Heart left ventricle (tissue), 16 donors: ENCODE data around the gene ZDHHC22. TPM values are rescaled to one million over a fixed set of nuclear protein-coding genes. Genes with fewer than 3 reads are reported as not detected.

Experiments
- ATAC-seq, 4 donors: fragments of 200-7000 bp; cut with Tn5 transposase; one replicate each; pipeline ENCODE4 v1.9.1; 2020 to 2022; ENCODE audit warnings: moderate library complexity in 4 of 4, mild to moderate bottlenecking in 3 of 4, moderate number of reproducible peaks in 1 of 4
- DNase-seq, 5 donors: peaks; one replicate each; pipeline ENCODE4 v3.0.0-alpha.2; 2020
- H3K27ac ChIP-seq, 12 donors: fragments of 200-600 bp; sonication (generic) in 4 of 12; one replicate each; pipeline versions ENCODE4 v1.5.0 to v1.8.0; 2016 to 2022; ENCODE audit warnings: mild to moderate bottlenecking in 2 of 12
- H3K27me3 ChIP-seq, 9 donors: fragments of 200-600 bp; sonication (generic) in 2 of 9; one replicate each; pipeline versions ENCODE4 v1.5.1 to v1.8.0; 2016 to 2022; ENCODE audit warnings: mild to moderate bottlenecking in 3 of 9
- H3K36me3 ChIP-seq, 9 donors: fragments of 200-600 bp; sonication (generic) in 2 of 9; one replicate each; pipeline versions ENCODE4 v1.5.0 to v1.8.0; 2018 to 2022; ENCODE audit warnings: mild to moderate bottlenecking in 2 of 9
- H3K4me1 ChIP-seq, 12 donors: fragments of 200-600 bp; sonication (generic) in 4 of 12; one replicate each; pipeline versions ENCODE4 v1.5.0 to v1.8.0; 2016 to 2022; ENCODE audit warnings: mild to moderate bottlenecking in 3 of 12
- H3K4me3 ChIP-seq, 12 donors: fragments of 200-600 bp; sonication (generic) in 4 of 12; one replicate each; pipeline versions ENCODE4 v1.5.0 to v1.8.0; 2017 to 2022; ENCODE audit warnings: mild to moderate bottlenecking in 9 of 12, moderate library complexity in 4 of 12
- H3K9me3 ChIP-seq, 12 donors: fragments of 200-600 bp; sonication (generic) in 4 of 12; one replicate each; pipeline versions ENCODE4 v1.5.0 to v1.8.0; 2016 to 2022; ENCODE audit warnings: mild to moderate bottlenecking in 1 of 12
- CTCF ChIP-seq, 12 donors: fragments of 200-600 bp; sonication (generic) in 4 of 12; IDR thresholded peaks; one replicate each; pipeline versions ENCODE4 v1.5.0 to v1.8.0; 2018 to 2022; ENCODE audit warnings: antibody characterized with exemption in 12 of 12, mild to moderate bottlenecking in 5 of 12
- POLR2A ChIP-seq, 2 donors: fragments of 450-650 bp; IDR thresholded peaks; one replicate each; pipeline ENCODE4 v1.6.1; 2017; ENCODE audit warnings: antibody characterized with exemption in 2 of 2, mild to moderate bottlenecking in 2 of 2, moderate library complexity in 2 of 2
- WGBS, 4 donors: extraction: QIAGEN DNeasy Blood & Tissue Kit in 2 of 4; methylation state at CpG; one replicate each; pipeline versions ENCODE4 v1.1.5 to v1.1.7; 2013 to 2018; 5-methylcytosine and 5-hydroxymethylcytosine counted together
- intact Hi-C, 10 donors: fragments of 100-400 bp; cut with DNase I; formaldehyde crosslinking; loops; one replicate each; pipeline versions ENCODE4 v1.11.1 to v1.14.2; 2022
- polyA plus RNA-seq, 2 donors: library from polyadenylated mRNA; stranded (reverse); fragments of 200-250 nt; gene quantifications; one replicate each; pipeline ENCODE4 v1.2.3, GENCODE V29; 2013
- total RNA-seq, 9 donors: library from RNA; depleted of rRNA in 2 of 9; stranded (reverse); fragments of >200 nt in 2 of 9; fragmentation: NEBNext Ultra II Directional in 3 of 9; extraction: Animal tissue kit (Norgen Biotek cat#: 25700) in 3 of 9; gene quantifications; one replicate each; pipeline versions ENCODE4 v1.1.0 to v1.2.4, GENCODE V29; 2016 to 2023
- donor health status: ischemic (EF 13 %, LVEDD 7.1; RV severe dilation, severe dysfunction).
- donor health status: healthy with polysubstance abuse.
- donor health status: DM: no; HTN: yes; CAD: no.
- donor health status: DM: no; HTN: no; CAD: no.
- donor health status: ischemic (EF 25% LVEDD 6.9; RV normal size, moderate dysfunction).
- donor health status: ischemic (EF 25% LVEDD 5.7; RV mildly dilated, moderate dysfunction).
- donor health status: healthy.
- donor health status: DM: yes; HTN: yes; CAD: no.
- donor health status: ischemic (EF 35%, LVEDD 5.7; RV mildly dilated, moderate dysfunction).
- donor health status: nonischemic (EF 11% LVEDD 7.7; RV severe dilation, severe dysfunction).
- donor health status: DM: yes; HTN: yes; CAD: no.
- donor health status: PGD.
- donor health status: ischemic (EF 29% LVEDD 5.4; RV normal size, mild dysfunction).
- donor health status: nonischemic (EF 23%, LVEDD 6.1; RV moderate dilation, normal function).

The ZDHHC22 gene
- total and polyA plus RNA-seq, 11 donors, result 0.12 TPM; not detected in 10

GRCh38 chr14:77103475-77103874 lies 38.1 kb downstream of the ZDHHC22 start:
- no peak for DNase-seq
- TF ChIP-seq POLR2A (IDR thresholded peaks at IDR 0.05) (no peak), CTCF (IDR thresholded peaks at IDR 0.05) (no peak)
- intact Hi-C loops, result no loop called here
- no peaks in the 10 kb centered on the region for H3K9me3 ChIP-seq
- peak overlapping the region in 10 of 12 donors; percentile 5 to 99 (median 89) for H3K27ac ChIP-seq
- H3K4me3 ChIP-seq, result no peak overlapping the region
- peaks cover 6 to 97% (median 65%) of the 10 kb centered on the region in 12 donors for H3K4me1 ChIP-seq
- no peaks in the 10 kb centered on the region for H3K27me3 ChIP-seq
- ATAC-seq, result peak in 1 of 4 donors; percentile 30
- H3K36me3 ChIP-seq, result peaks cover 0 to 31% (median 27%) of the 10 kb centered on the region in 9 donors

- Histone ChIP-seq H3K27me3 (no peaks in the 10 kb centered on the region), H3K4me1 (peaks cover 6 to 86% (median 66%) of the 10 kb centered on the region in 12 donors), H3K9me3 (no peaks in the 10 kb centered on the region), H3K27ac (peak overlapping the region in 10 of 12 donors; percentile 3 to 99 (median 96)), H3K4me3 (no peak overlapping the region), H3K36me3 (peaks cover 0 to 19% (median 15%) of the 10 kb centered on the region in 9 donors)
- WGBS, 4 donors, result 52 to 66% (median 61%) methylated on average over 4 of the region's 4 CpGs
- intact Hi-C loops, result no loop called here
- no peak for DNase-seq
- ATAC-seq, result no peak
- no peak for TF ChIP-seq POLR2A (IDR thresholded peaks at IDR 0.05)
- TF ChIP-seq CTCF (IDR thresholded peaks at IDR 0.05), result no peak
These were observed 39.4 kb downstream of the ZDHHC22 start for GRCh38 chr14:77102154-77102553.

- H3K9me3 ChIP-seq, result no peaks in the 10 kb centered on the region
- TF ChIP-seq POLR2A (IDR thresholded peaks at IDR 0.05) (no peak), CTCF (IDR thresholded peaks at IDR 0.05) (no peak)
- 51 to 63% (median 60%) methylated on average over 3 of the region's 3 CpGs for WGBS, 4 donors
- no peaks in the 10 kb centered on the region for H3K27me3 ChIP-seq
- peak overlapping the region in 10 of 12 donors; percentile 39 to 99 (median 96) for H3K27ac ChIP-seq
- H3K36me3 ChIP-seq, result peaks cover 0 to 7% (median 3%) of the 10 kb centered on the region in 9 donors
- ATAC-seq (no peak), DNase-seq (no peak)
- peaks cover 6 to 87% (median 67%) of the 10 kb centered on the region in 12 donors for H3K4me1 ChIP-seq
- intact Hi-C loops, result no loop called here
- no peak overlapping the region for H3K4me3 ChIP-seq
These were observed 40.6 kb downstream of the ZDHHC22 start for GRCh38 chr14:77100961-77101360.

- H3K9me3 ChIP-seq, result no peaks in the 10 kb centered on the region
- no peaks in the 10 kb centered on the region for H3K27me3 ChIP-seq
- intact Hi-C loops, result loop anchor here in 1 of 10 donors (10.0 kb wide), 2 partner anchors 75 to 385 kb away; partner anchors contain the start of gene IRF2BPL
- peak overlapping the region in 9 of 12 donors; percentile 63 to 92 (median 78) for H3K4me3 ChIP-seq
- ATAC-seq (no peak), DNase-seq (no peak)
- H3K27ac ChIP-seq, result peak overlapping the region; percentile 19 to 99 (median 96)
- peaks cover 6 to 76% (median 57%) of the 10 kb centered on the region in 12 donors for H3K4me1 ChIP-seq
- no peaks in the 10 kb centered on the region for H3K36me3 ChIP-seq
- TF ChIP-seq POLR2A (IDR thresholded peaks at IDR 0.05) (no peak), CTCF (IDR thresholded peaks at IDR 0.05) (no peak)
- WGBS, 4 donors, result 19 to 22% (median 20%) methylated on average over 7 of the region's 7 CpGs
These were observed 42.0 kb downstream of the ZDHHC22 start for GRCh38 chr14:77099425-77100167.
